Panc1 (cell line): ENCODE measurements around the gene AKT3. TPM values are rescaled to one million over a fixed set of nuclear protein-coding genes. Genes with fewer than 3 reads are reported as not detected.
A peak's percentile ranks its signal among the peaks of the same experiment; 100 is the strongest.

Source experiments
- ATAC-seq: fragments of 200-7000 bp; cut with Tn5 transposase; 2 replicates; pipeline ENCODE4 v1.9.1; 2020; ENCODE audit warnings: mild to moderate bottlenecking, moderate library complexity
- BruUV-seq: library from RNA; stranded (reverse); fragments of 400-500 nt; replicated peaks from 2 replicates; lab custom pipeline; 2021; lab: Mats Ljungman, UMichigan
- CTCF ChIA-PET: fragments of 300-600 bp; sonication (Branson Sonifier 250); formaldehyde crosslinking; loops from one replicate; lab custom pipeline; 2022; ENCODE audit warnings: antibody characterized with exemption; lab: Charles Lee
- POLR2A ChIA-PET: fragments of 300-600 bp; sonication (Branson Sonifier 250); formaldehyde crosslinking; loops from one replicate; lab custom pipeline; 2022; ENCODE audit warnings: antibody characterized with exemption; lab: Charles Lee
- DNase-seq: peaks from one replicate; pipeline ENCODE4 v3.0.0-alpha.2; 2010; ENCODE audit warnings: low read depth, low spot score
- H3K27ac ChIP-seq: 2 replicates; pipeline ENCODE4 v1.5.1; 2011; ENCODE audit warnings: mild to moderate bottlenecking, low read length, inconsistent platforms
- H3K27me3 ChIP-seq: fragments of 200-500 bp; sonication (Bioruptor generic); 2 replicates; pipeline ENCODE4 v1.6.0; 2014; ENCODE audit warnings: low read length, inconsistent platforms; ENCODE audit not compliant: control insufficient read depth, insufficient read depth
- H3K36me3 ChIP-seq: fragments of 200-500 bp; sonication (Bioruptor generic); 2 replicates; pipeline ENCODE4 v1.5.1; 2014; ENCODE audit warnings: inconsistent platforms, mild to moderate bottlenecking, low read length, moderate library complexity; ENCODE audit not compliant: control insufficient read depth, insufficient read depth
- H3K4me1 ChIP-seq: 2 replicates; pipeline ENCODE4 v1.5.1; 2011; ENCODE audit warnings: inconsistent platforms, mild to moderate bottlenecking, low read length, moderate library complexity; ENCODE audit not compliant: control insufficient read depth, insufficient read depth
- H3K4me3 ChIP-seq, 2 experiments: 2 replicates each; pipeline ENCODE4 v1.5.1; 2011 to 2012; ENCODE audit warnings: low read depth in 2 of 2, low read length in 2 of 2, mild to moderate bottlenecking in 2 of 2, inconsistent platforms in 1 of 2, moderate library complexity in 1 of 2
- H3K9me3 ChIP-seq: fragments of 200-500 bp; sonication (Bioruptor generic); 2 replicates; pipeline ENCODE4 v1.5.1; 2014; ENCODE audit warnings: low read depth, mild to moderate bottlenecking, inconsistent platforms, low read length, moderate library complexity; ENCODE audit not compliant: control insufficient read depth, insufficient read depth
- CTCF ChIP-seq: fragments of 450-650 bp; IDR thresholded peaks from 2 replicates; pipeline ENCODE4 v1.5.1; 2017; ENCODE audit warnings: mild to moderate bottlenecking
- POLR2AphosphoS5 ChIP-seq: IDR thresholded peaks from 2 replicates; pipeline ENCODE4 v1.6.1; 2012; ENCODE audit warnings: mild to moderate bottlenecking, low read depth, low read length, moderate library complexity
- REST ChIP-seq, 2 experiments: IDR thresholded peaks; 2 replicates each; pipeline ENCODE4 v1.6.1; 2011 to 2012; ENCODE audit warnings: low read depth in 2 of 2, control low read depth in 1 of 2, low read length in 1 of 2, mild to moderate bottlenecking in 1 of 2, moderate library complexity in 1 of 2; ENCODE audit not compliant: insufficient read depth in 1 of 2
- SIN3A ChIP-seq: IDR thresholded peaks from 2 replicates; pipeline ENCODE4 v1.6.1; 2012; ENCODE audit warnings: low read depth, mild to moderate bottlenecking, low read length, moderate library complexity, borderline replicate concordance; ENCODE audit not compliant: insufficient read depth
- TCF7L2 ChIP-seq: IDR thresholded peaks from 2 replicates; pipeline ENCODE4 v1.6.1; 2011; ENCODE audit warnings: mild to moderate bottlenecking, low read depth, low read length, inconsistent platforms
- in situ Hi-C: cut with HindIII; loops from 2 replicates; pipeline ENCODE4 v1.10.0; 2016; ENCODE audit warnings: low sequenced_read_pairs, low pct_unique_long_range_greater_than_20kb
- intact Hi-C: fragments of 100-400 bp; cut with micrococcal nuclease; formaldehyde crosslinking; loops from one replicate; pipeline ENCODE4 v1.10.0; 2022; ENCODE audit not compliant: unreplicated experiment
- total RNA-seq: library from RNA; stranded (reverse); gene quantifications from one replicate; pipeline ENCODE4 v1.2.1, GENCODE V29; 2021; ENCODE audit not compliant: unreplicated experiment

AKT3 gene
- total RNA-seq, 1 experiment from 2014 or later: 11.0 TPM

- Histone ChIP-seq H3K9me3 (no peaks in the 10 kb centered on the region), H3K27me3 (no peaks in the 10 kb centered on the region), H3K4me1 (no peaks in the 10 kb centered on the region), H3K4me3 (no peak overlapping the region), H3K27ac (no peak overlapping the region), H3K36me3 (no peaks in the 10 kb centered on the region)
- DNase-seq (peak; percentile 35), ATAC-seq (peak; percentile 98)
- intact Hi-C loops: loop anchor here (1.0 kb wide), 1 partner anchor 404 kb away; no protein-coding TSS in a partner anchor
- CTCF ChIA-PET: interaction anchor here (1.0 kb wide), 1 partner anchor 405 kb away, joined by 3 read pairs; no protein-coding TSS in a partner anchor
- TF ChIP-seq CTCF (peak; percentile 74; the same call in 1 of the 2 replicates), REST (IDR thresholded peaks at IDR 0.05; ENCODE audit: insufficient read depth in 1 of 2, low read depth in 2 of 2, low read length in 1 of 2) (no peak), TCF7L2 (no peak)
- no TSS peak for BruUV-seq
- in situ Hi-C loops: no loop called here
- POLR2A ChIA-PET: no interaction called here
Observed at GRCh38 chr1:243748706-243749283, 101.2 kb downstream of the AKT3 start.

DNA sequence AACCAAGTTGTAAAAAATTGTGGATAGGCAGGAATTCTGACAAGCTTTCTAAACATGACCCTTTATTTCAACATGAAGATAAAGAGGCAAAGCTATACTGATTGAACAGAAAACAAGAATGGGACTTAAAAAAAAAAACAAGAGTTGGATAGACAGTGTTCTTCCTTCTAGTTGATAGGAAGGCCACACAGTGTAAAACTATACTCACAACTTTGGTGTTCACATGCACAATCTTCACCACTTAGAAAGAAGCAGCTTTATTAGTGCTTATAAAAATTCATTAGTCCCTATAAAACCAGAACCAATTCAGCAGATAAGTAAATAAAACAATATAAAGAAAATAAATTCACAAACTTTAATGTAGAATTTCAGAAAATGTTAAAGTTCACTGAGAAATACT, 101.8 kb downstream of the AKT3 start:
- no peaks in the 10 kb centered on the region for H3K36me3 ChIP-seq
- H3K27me3 ChIP-seq: no peaks in the 10 kb centered on the region
- TF ChIP-seq CTCF: no peak
- no peak for TF ChIP-seq SIN3A
- TF ChIP-seq TCF7L2: no peak
- no peak for TF ChIP-seq REST (IDR thresholded peaks at IDR 0.05; ENCODE audit: insufficient read depth in 1 of 2, low read depth in 2 of 2, low read length in 1 of 2)
- TF ChIP-seq POLR2AphosphoS5: no peak
- CTCF ChIA-PET: interaction anchor here (1.0 kb wide), 1 partner anchor 405 kb away, joined by 3 read pairs; no protein-coding TSS in a partner anchor
- no TSS peak for BruUV-seq
- H3K9me3 ChIP-seq: no peaks in the 10 kb centered on the region
- intact Hi-C loops (loop anchor here (1.0 kb wide), 1 partner anchor 404 kb away; no protein-coding TSS in a partner anchor), in situ Hi-C loops (no loop called here)
- ATAC-seq: no peak
- no peak for DNase-seq
- POLR2A ChIA-PET: no interaction called here
- no peak overlapping the region for H3K27ac ChIP-seq
- no peaks in the 10 kb centered on the region for H3K4me1 ChIP-seq
- H3K4me3 ChIP-seq: no peak overlapping the region
